Measurements from ENCODE around the gene PLXNC1. TPM values are rescaled to one million over a fixed set of nuclear protein-coding genes. Genes with fewer than 3 reads are reported as not detected.

Gene PLXNC1
- total RNA-seq, 1 donor from 2014 or later: 28.0 TPM

GRCh38 chr12:94172031-94172430, 23.7 kb downstream of the PLXNC1 start:
- no peak overlapping the region for H3K27ac ChIP-seq
- no peaks in the 10 kb centered on the region for H3K9me3 ChIP-seq
- ATAC-seq (no peak), DNase-seq (no peak)
- H3K27me3 ChIP-seq (ENCODE audit: low read depth): no peaks in the 10 kb centered on the region
- no peak overlapping the region for H3K4me3 ChIP-seq
- intact Hi-C loops (cut with DNase I): no loop called here
- H3K36me3 ChIP-seq: peaks cover 4% of the 10 kb centered on the region
- TF ChIP-seq CTCF (IDR thresholded peaks at IDR 0.05): no peak
- H3K4me1 ChIP-seq: peaks cover 23% of the 10 kb centered on the region

GRCh38 chr12:94172973-94173372, 24.6 kb downstream of the PLXNC1 start:
- no peaks in the 10 kb centered on the region for H3K27me3 ChIP-seq (ENCODE audit: low read depth)
- H3K4me3 ChIP-seq: no peak overlapping the region
- TF ChIP-seq CTCF (IDR thresholded peaks at IDR 0.05): no peak
- peaks cover 4% of the 10 kb centered on the region for H3K36me3 ChIP-seq
- peak overlapping the region; percentile 57 for H3K27ac ChIP-seq
- peaks cover under 1% of the 10 kb centered on the region for H3K9me3 ChIP-seq
- peak; percentile 44 to 67 for ATAC-seq
- intact Hi-C loops (cut with DNase I): no loop called here
- H3K4me1 ChIP-seq: peaks cover 23% of the 10 kb centered on the region
- no peak for DNase-seq

GRCh38 chr12:94173660-94174265, 25.4 kb downstream of the PLXNC1 start:
- Histone ChIP-seq H3K27me3 (ENCODE audit: low read depth) (no peaks in the 10 kb centered on the region), H3K4me1 (peaks cover 23% of the 10 kb centered on the region), H3K4me3 (no peak overlapping the region), H3K36me3 (peaks cover 4% of the 10 kb centered on the region), H3K27ac (peak overlapping the region; percentile 57), H3K9me3 (peaks cover 5% of the 10 kb centered on the region)
- DNase-seq: no peak
- ATAC-seq: peak in 1 of 2 donors; percentile 52
- TF ChIP-seq CTCF (IDR thresholded peaks at IDR 0.05): no peak
- intact Hi-C loops (cut with DNase I): no loop called here

- peaks cover 5% of the 10 kb centered on the region for H3K9me3 ChIP-seq
- peak overlapping the region; percentile 57 for H3K27ac ChIP-seq
- intact Hi-C loops (cut with DNase I): no loop called here
- ATAC-seq (peak; percentile 54 to 64), DNase-seq (peak; percentile 66)
- H3K4me3 ChIP-seq: no peak overlapping the region
- TF ChIP-seq CTCF (IDR thresholded peaks at IDR 0.05): no peak
- H3K27me3 ChIP-seq (ENCODE audit: low read depth): no peaks in the 10 kb centered on the region
- H3K36me3 ChIP-seq: peaks cover 4% of the 10 kb centered on the region
- peaks cover 23% of the 10 kb centered on the region for H3K4me1 ChIP-seq
These were observed 26.2 kb downstream of the PLXNC1 start for GRCh38 chr12:94174576-94174975.

- no peaks in the 10 kb centered on the region for H3K27me3 ChIP-seq (ENCODE audit: low read depth)
- TF ChIP-seq CTCF (IDR thresholded peaks at IDR 0.05): no peak
- ATAC-seq (no peak), DNase-seq (no peak)
- no peak overlapping the region for H3K4me3 ChIP-seq
- peaks cover 1% of the 10 kb centered on the region for H3K36me3 ChIP-seq
- no peak overlapping the region for H3K27ac ChIP-seq
- H3K4me1 ChIP-seq: peaks cover 23% of the 10 kb centered on the region
- peaks cover 5% of the 10 kb centered on the region for H3K9me3 ChIP-seq
- intact Hi-C loops (cut with DNase I): no loop called here
These were observed 27.6 kb downstream of the PLXNC1 start for GRCh38 chr12:94175763-94176668.
